Stimulated activated CD4-positive, alpha-beta T cell treated with anti-CD3 and anti-CD28 coated beads, Interleukin-15, amount 100 ng/mL, for 24 hours (primary cell): ENCODE measurements around the gene HSPA12B.

Experiments
- DNase-seq: peaks from one replicate; pipeline ENCODE4 v3.0.0-alpha.2; 2020

HSPA12B gene

GRCh38 chr20:3767427-3768341, 35.2 kb downstream of the HSPA12B start, which contains the start of gene ADISSP:
Gene ADISSP, minus strand, starts transcription at chr20:3767753. Its CDS starts 7,653 bp downstream, at chr20:3760100.
- DNase-seq, result peak; percentile 99

GRCh38 chr20:3768342-3769130, 36.1 kb downstream of the HSPA12B start:
- DNase-seq, result peak; percentile 86

- no peak for DNase-seq
Measured at GRCh38 chr20:3771552-3772058, 39.1 kb downstream of the HSPA12B start.

GRCh38 chr20:3775457-3776108, 43.1 kb downstream of the HSPA12B start:
- no peak for DNase-seq

GRCh38 chr20:3777381-3777715, 44.9 kb downstream of the HSPA12B start:
- DNase-seq, result peak; percentile 47

GRCh38 chr20:3777716-3778629, 45.5 kb downstream of the HSPA12B start:
- DNase-seq, result peak; percentile 77

- no peak for DNase-seq
Measured at GRCh38 chr20:3778976-3779375, 46.5 kb downstream of the HSPA12B start.

- DNase-seq, result peak; percentile 64
Measured at GRCh38 chr20:3781153-3781910, 48.8 kb downstream of the HSPA12B start, which contains the start of gene SPEF1. Gene SPEF1, minus strand, starts transcription at chr20:3781448. Its CDS starts 161 bp downstream, at chr20:3781287.

GRCh38 chr20:3782597-3782996, 50.1 kb downstream of the HSPA12B start:
- DNase-seq, result no peak

GRCh38 chr20:3783068-3783489, 50.6 kb downstream of the HSPA12B start:
- DNase-seq, result no peak

GRCh38 chr20:3783511-3784195, 51.2 kb downstream of the HSPA12B start:
- no peak for DNase-seq

- DNase-seq, result no peak
Measured at GRCh38 chr20:3784216-3784853, 51.9 kb downstream of the HSPA12B start.

GRCh38 chr20:3784863-3785239, 52.4 kb downstream of the HSPA12B start:
- no peak for DNase-seq

GRCh38 chr20:3785240-3786125, 53.0 kb downstream of the HSPA12B start:
- DNase-seq, result no peak

GRCh38 chr20:3786126-3786484, 53.6 kb downstream of the HSPA12B start:
- peak; percentile 63 for DNase-seq

GRCh38 chr20:3786665-3787323, 54.3 kb downstream of the HSPA12B start, which contains the start of gene CENPB:
Gene CENPB, minus strand, starts transcription at chr20:3786740. Its CDS starts 257 bp downstream, at chr20:3786483.
- peak; percentile 93 for DNase-seq

- DNase-seq, result no peak
Measured at GRCh38 chr20:3787324-3788014, 55.0 kb downstream of the HSPA12B start.
